ENCODE data around the gene NTN5. TPM values are rescaled to one million over a fixed set of nuclear protein-coding genes. Genes with fewer than 3 reads are reported as not detected.
A peak's percentile ranks its signal among the peaks of the same experiment; 100 is the strongest.

NTN5 gene
- total RNA-seq, 1 experiment from 2014 or later: not detected

- DNase-seq (ENCODE audit: unreplicated experiment): no peak
- ChIA-PET CTCF (interaction anchor here (0.6 to 1.2 kb wide), 3 partner anchors 19 to 127 kb away, joined by 3 read pairs; no protein-coding TSS in a partner anchor), POLR2A (interaction anchor here (0.9 to 7.2 kb wide), 5 partner anchors 12 to 126 kb away, joined by 3 to 108 read pairs (median 5); no protein-coding TSS in a partner anchor)
- Mint-ChIP-seq H3K4me3 (ENCODE audit: unreplicated experiment) (peak overlapping the region; percentile 87), H3K27ac (ENCODE audit: low read depth, unreplicated experiment) (peak overlapping the region; percentile 51), H3K27me3 (ENCODE audit: insufficient read depth, unreplicated experiment) (no peaks in the 10 kb centered on the region), H3K4me1 (ENCODE audit: insufficient read depth, unreplicated experiment) (peaks cover 44% of the 10 kb centered on the region), H3K36me3 (ENCODE audit: insufficient read depth, unreplicated experiment) (peaks cover 64% of the 10 kb centered on the region), H3K9me3 (ENCODE audit: unreplicated experiment) (no peaks in the 10 kb centered on the region)
- BruUV-seq (replicated peaks): no TSS peak
- TF ChIP-seq CTCF (IDR thresholded peaks at IDR 0.05; ENCODE audit: unreplicated experiment): no peak
- intact Hi-C loops (cut with micrococcal nuclease): no loop called here
Measured at GRCh38 chr19:48615231-48616040, 57.4 kb downstream of the NTN5 start.

- no peaks in the 10 kb centered on the region for H3K9me3 Mint-ChIP-seq (ENCODE audit: unreplicated experiment)
- peak within 1 kb of the TSS; percentile 87 for H3K4me3 Mint-ChIP-seq (ENCODE audit: unreplicated experiment)
- TF ChIP-seq CTCF (IDR thresholded peaks at IDR 0.05; ENCODE audit: unreplicated experiment): no peak
- peaks cover 64% of the 10 kb centered on the region for H3K36me3 Mint-ChIP-seq (ENCODE audit: insufficient read depth, unreplicated experiment)
- peaks cover 37% of the 10 kb centered on the region for H3K4me1 Mint-ChIP-seq (ENCODE audit: insufficient read depth, unreplicated experiment)
- intact Hi-C loops (cut with micrococcal nuclease): no loop called here
- peak within 1 kb of the TSS; percentile 51 for H3K27ac Mint-ChIP-seq (ENCODE audit: low read depth, unreplicated experiment)
- no TSS peak for BruUV-seq (replicated peaks)
- DNase-seq (ENCODE audit: unreplicated experiment): peak; percentile 90
- no peaks in the 10 kb centered on the region for H3K27me3 Mint-ChIP-seq (ENCODE audit: insufficient read depth, unreplicated experiment)
- ChIA-PET CTCF (no interaction called here), POLR2A (interaction anchor here (0.7 to 7.2 kb wide), 8 partner anchors 13 to 184 kb away, joined by 3 to 108 read pairs (median 3); no protein-coding TSS in a partner anchor)
Measured at GRCh38 chr19:48614436-48615230, 58.2 kb downstream of the NTN5 start, which contains the start of gene FAM83E. Gene FAM83E, minus strand, starts transcription at chr19:48615076. Its CDS starts 1,704 bp downstream, at chr19:48613372.

GRCh38 chr19:48613852-48614435 is 58.9 kb downstream of the NTN5 start:
- Mint-ChIP-seq H3K27me3 (ENCODE audit: insufficient read depth, unreplicated experiment) (no peaks in the 10 kb centered on the region), H3K4me3 (ENCODE audit: unreplicated experiment) (peak overlapping the region; percentile 87), H3K27ac (ENCODE audit: low read depth, unreplicated experiment) (no peak overlapping the region), H3K36me3 (ENCODE audit: insufficient read depth, unreplicated experiment) (peaks cover 57% of the 10 kb centered on the region), H3K9me3 (ENCODE audit: unreplicated experiment) (no peaks in the 10 kb centered on the region), H3K4me1 (ENCODE audit: insufficient read depth, unreplicated experiment) (peaks cover 35% of the 10 kb centered on the region)
- TF ChIP-seq CTCF (IDR thresholded peaks at IDR 0.05; ENCODE audit: unreplicated experiment): no peak
- CTCF ChIA-PET: no interaction called here
- no peak for DNase-seq (ENCODE audit: unreplicated experiment)
- POLR2A ChIA-PET: interaction anchor here (0.7 to 7.2 kb wide), 7 partner anchors 12 to 183 kb away, joined by 3 to 108 read pairs (median 3); no protein-coding TSS in a partner anchor
- BruUV-seq (replicated peaks): no TSS peak
- intact Hi-C loops (cut with micrococcal nuclease): no loop called here
